Islet of Langerhans (tissue), 1 donor: ENCODE results near the gene PSPC1.
"Not testable (repeated sequence)": the region's sequence is repeated elsewhere in the genome, so short reads cannot be mapped to it uniquely, and the experiment has no call there.

ENCODE experiments used
- FAIRE-seq: peaks from one replicate; lab custom pipeline; 2011; peaks lifted over from hg19 to GRCh38; lab: Jason Lieb, UNC

The PSPC1 gene

DNA sequence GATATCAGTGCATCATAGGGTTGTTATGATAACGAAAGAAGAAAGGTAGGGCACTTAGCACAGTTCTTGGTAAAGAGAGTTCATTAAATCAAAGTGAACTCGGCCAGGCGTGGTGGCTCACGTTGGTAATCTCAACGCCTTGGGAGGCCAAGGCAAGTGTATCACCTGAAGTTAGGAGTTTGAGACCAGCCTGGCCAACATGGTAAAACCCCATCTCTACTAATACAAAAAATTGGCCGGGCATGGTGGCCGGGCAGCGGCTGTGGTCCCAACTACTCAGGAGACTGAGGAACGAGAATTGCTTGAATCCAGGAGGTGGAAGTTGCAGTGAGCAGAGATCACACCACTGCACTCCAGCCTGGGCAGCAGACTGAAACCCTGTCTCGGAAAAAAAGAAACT, 19.1 kb downstream of the PSPC1 start:
- no peak for FAIRE-seq

DNA sequence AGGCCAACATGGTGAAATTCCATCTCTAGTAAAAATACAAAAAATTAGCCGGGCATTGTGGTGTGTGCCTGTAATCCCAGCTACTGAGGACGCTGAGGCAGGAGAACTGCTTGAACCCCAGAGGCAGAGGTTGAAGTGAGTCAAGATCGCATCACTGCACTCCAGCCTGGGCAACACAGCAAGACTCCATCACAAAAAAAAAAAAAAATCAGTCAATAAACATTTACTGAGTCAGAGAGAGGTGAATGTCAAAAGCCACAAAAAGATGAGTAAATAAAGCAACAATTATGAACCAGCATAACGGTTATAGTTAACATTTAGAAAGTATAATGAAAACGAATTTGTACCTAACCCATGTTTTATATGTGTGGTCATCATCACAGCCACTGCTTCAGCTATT, 23.1 kb downstream of the PSPC1 start:
- FAIRE-seq, result no peak

DNA sequence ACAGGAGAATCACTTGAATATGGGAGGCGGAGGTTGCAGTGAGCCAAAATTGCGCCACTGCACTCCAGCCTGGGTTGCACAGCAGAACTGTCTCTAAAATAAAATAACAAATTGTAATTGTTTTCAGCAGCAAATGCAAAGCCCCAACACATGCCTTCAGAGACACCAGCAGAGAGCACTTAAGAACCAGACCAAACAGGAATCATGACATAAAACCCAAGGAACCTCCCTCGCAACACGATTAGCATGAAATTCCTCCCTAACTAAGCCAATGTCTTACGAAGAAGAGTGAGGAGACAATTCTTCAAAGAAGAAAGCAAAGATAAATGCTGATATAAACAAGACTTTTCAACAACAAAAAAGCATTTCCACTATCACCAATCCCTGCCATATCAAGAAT, 40.1 kb downstream of the PSPC1 start:
- no peak for FAIRE-seq

DNA sequence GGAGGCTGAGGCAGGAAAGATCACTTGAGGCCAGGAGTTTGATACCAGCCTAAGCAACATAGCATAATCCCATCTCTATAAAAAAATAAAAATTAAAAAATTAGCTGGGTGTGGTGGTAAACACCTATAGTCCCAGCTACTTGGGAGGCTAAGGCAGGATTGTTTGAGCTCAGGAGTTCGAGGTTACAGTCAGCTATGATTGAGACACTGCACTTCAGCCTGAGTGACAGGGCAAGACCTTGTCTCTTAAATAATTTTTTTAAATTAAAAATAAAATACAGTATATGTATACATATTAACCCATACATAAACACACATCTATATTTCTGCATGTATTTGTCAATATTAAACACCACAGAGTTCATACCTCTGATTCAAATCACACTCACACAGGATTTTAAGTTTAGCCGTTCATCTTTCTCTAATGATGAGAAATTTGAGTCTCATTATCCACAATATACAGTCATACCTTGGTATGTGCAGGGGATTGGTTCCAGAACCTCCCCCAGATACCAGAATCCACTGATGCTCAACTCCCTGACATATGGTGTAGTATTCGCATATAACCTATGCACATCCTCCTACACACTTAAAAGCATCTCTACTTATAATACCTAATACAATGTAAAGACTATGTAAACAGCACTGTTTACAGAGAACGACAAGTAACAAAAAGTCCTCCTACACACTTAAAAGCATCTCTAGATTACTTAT, 44.7 kb downstream of the PSPC1 start:
- no peak for FAIRE-seq

DNA sequence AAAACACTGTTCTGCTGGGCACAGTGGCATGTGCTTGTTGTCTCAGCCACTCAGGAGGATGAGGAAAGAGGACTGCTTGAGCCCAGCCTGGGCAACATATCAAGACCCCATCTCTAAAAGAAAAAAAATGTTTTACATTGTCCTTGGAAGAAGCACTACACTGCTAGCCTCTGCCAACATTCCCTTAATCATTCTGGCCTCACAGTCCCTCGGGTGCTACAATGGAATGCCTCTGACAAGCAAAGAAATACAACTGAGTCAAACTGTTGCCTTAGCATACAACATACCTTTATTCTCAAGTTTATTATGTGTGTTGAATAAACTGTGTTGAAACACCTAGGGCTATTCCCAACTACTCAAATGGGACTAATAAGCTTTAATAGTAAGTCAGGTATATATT, 56.1 kb downstream of the PSPC1 start:
- no peak for FAIRE-seq

DNA sequence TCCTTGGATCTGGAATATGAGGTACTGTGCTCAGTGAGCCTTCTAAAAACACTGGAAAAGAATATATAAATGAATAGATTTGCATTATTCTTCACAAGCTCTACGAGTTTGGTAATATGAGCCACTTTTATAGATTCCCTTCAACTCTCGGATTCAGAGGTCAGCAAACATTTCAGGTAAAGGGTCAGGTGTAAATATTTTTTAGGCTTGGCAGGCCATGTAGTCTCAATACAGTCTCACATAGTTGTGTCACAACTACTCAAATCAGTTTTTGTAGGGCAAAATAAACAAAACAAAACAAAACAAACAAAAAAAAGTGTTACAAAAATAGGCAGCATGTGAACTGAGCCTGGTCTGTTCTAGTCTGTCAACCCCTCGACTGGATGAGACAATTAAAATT, 57.4 kb downstream of the PSPC1 start:
- FAIRE-seq, result no peak

DNA sequence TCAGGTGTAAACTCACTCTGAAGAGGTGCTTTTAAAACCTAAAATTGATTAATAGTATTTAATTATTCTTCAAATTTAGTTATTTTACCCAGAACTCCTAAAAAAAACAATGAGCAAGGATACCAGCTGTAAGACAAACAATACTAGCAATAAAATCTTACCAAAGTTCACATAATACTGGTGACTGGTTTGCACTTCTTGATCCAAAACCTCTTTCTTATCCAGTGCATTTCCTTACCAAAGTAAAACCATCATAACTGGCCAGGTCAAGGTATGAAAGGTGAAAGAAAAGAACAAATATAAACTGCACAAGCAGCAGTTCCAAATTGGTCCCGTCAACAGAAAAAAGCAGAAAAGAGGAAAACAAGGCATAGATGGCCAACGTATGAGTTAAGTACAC, 62.7 kb downstream of the PSPC1 start:
- FAIRE-seq, result no peak

DNA sequence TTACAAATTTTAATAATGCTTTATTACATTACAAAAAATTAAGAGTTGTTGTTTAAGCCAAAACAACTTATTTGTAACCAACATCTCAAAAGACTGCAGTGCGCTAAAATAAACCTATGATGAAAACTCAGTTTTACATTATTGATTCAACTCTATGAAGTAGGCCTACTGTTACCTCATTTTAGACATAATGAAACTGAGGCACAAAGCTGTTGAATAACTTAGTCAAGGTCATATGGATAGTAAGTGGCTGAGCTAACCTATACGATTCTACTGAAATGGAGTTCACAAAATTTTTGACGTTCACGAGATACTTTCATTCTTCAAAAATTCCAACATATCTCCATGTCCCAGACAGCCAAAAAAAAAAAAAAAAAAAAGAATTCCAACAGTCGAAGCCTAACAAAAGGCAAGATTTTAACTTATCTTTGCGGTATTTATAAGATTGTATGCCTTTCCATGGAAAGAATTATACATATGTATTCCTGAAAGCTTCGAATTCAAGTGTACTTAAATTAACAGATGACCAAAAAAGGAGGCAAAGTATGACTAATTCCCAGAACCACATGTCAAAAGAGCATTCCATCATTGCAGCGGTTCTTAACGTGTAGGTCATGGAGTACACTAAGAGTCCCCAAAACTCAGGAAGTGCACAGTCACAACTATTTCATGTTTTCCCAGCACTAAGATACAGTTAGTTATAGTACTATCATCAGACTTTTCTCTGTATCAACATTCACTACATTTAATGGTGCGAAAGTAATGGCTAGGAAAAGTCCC, 69.4 kb downstream of the PSPC1 start:
- FAIRE-seq, result no peak

DNA sequence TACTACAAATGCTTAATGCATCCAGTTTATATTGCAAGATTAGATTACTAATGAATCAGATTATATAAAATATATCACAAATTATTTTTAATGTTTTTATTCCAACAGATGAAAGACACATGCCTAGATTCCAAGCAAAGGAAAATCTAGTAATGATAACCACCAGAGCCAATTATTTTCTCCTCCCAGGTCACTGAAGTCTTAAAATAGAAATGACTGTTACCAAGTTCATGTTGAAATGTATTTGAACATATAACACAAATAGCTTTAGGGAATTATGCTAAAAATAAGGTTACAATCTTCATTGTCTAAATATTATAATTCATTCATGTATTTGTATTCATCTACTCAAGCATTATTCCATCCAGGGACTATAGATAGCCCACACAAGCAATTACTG, 73.0 kb downstream of the PSPC1 start:
- peak; percentile 87 for FAIRE-seq

DNA sequence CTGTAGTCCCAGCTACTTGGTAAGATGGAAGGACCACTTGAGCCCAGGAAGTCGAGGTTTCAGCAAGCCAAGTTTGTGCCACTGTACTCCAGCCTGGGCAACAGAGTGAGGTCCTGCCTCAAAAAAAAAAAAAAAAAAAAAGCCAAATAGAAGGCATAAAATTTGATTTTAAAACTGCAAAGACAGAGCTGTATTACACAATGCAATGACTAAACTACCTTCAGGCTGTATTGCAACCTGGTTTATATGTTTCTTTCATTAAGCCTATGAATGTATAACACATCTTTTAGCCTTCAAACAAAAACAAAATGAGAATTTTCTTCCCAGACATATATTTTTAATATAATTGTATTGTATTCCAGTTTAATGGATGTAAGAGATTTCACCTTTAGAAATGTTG, 73.7 kb downstream of the PSPC1 start:
- peak; percentile 80 for FAIRE-seq

DNA sequence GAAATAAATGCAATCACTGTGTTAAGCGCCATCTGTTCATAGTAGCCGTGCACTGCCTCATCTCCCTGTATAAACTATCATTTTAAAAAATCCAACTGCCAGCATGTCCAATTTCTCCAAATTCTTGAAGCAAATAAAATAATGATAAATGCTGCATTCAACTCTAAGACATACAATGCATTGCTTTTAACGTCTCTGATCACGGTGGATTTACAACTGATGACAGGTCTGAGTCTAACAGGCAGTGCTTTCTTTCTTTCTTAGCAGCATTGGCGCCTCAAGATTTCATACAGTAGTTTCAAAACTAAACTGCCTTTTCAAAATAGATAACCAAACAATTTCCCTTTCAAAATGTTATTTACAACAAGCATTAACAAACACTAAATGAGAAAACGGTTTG, 78.5 kb downstream of the PSPC1 start:
- FAIRE-seq, result not testable (repeated sequence)

DNA sequence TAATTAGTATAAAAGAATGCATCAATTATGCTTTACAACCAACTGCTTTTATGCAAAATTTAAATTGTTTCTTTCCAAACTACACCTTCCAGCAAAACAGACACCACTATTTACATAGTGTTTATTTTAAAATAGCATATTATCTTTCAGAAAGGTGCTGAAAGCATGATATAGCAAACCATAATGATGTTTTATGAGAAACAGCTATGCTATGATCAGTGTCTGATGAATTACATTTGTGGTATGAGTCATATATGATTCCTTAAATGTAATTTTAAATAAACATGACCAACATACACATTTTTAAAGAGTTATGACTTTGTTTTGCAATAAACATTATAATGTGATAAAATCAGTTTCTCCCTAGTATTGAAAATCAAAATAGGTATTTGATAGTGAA, 81.1 kb downstream of the PSPC1 start:
- FAIRE-seq, result peak; percentile 81

DNA sequence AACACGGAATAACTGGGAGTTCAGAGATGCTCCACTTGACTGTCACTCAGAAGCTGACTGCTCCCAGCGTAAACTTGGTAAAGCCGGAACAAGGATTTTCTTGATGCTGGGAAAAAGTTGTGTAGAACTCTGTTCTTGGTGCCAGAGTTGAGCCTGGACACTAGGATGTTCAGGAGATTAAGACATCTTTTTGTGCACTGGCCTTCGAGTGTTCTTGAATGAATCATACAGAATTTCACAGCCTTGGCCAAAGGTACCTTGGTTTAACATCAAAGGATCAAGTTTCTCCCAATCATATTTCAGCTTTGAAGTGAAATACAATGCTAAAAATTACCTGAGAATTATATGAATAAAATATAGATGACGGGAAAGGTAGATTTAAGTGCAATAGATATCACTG, 81.8 kb downstream of the PSPC1 start:
- FAIRE-seq, result not testable (repeated sequence)

DNA sequence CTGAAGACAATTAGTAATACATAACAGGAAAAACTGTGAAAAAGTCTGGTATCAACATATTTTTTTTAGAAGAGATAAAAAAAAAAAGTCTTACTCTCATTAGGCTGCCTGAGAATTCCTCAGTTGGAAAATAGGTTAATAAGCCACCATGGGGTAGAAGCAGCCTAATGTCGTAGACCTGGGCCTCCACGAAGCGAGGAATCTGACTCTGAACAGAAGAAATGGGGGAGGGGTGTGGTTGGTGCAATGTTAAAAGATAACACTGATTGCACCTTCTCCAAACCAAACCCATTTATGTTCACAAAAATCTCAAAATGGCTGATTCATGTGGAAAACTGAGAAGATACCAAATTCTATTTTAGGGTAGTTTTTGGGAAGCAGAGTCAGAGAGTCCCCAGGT, 86.9 kb downstream of the PSPC1 start:
- FAIRE-seq, result no peak

DNA sequence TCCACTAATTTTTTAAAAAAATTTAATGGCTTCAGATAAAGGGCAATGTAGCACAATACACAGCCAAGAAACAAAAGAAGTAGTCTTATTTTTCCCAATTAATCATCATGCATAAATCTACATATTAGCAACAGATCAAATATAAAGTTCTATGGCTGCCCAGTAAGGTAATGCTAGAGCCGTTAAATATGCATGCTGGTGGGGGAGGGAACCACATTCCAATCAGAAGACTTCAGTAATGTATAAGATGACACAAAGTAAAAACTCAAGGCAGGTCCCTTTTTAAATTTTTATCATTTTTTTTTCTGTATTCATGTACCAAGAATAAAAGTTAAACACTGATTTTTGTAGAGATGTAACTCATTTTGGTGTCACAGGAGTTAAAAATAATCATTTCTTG, 87.3 kb downstream of the PSPC1 start:
- no peak for FAIRE-seq

DNA sequence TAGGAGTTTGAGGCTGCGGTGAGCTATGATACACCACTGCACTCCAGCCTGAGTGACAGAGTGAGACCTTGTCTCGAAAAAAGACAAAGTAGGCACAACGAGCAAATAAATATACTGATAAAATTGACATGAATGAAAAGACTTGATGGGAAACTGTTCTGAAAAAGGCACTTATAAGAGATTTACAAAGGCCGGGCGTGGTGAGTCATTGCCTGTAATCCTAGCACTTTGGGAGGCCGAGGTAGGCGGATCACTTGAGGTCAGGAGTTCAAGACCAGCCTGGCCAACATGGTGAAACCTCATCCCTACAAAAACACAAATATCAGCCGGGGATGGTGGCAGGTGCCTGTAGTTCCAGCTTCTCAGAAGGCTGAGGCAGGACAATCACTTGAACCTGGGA, 91.3 kb downstream of the PSPC1 start:
- FAIRE-seq, result not testable (repeated sequence)

DNA sequence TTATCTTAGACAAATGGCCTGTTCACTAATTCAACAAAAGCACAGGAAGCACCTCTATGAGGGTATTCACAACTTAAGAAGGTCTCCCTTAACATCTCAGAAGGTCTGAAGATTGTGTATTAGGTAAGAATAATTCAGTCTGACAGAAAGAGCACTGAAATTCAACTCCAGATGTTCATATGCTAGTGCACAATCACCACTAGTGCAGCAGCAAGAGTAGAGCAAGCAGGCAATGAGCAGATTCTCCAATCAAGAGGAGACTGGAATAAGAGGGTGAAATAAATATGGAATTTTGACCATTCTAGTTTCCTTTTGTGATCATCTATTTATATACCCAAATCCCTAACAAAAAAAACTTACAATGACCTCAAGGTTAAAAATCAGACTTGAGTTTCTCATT, 97.3 kb downstream of the PSPC1 start:
- FAIRE-seq, result no peak

DNA sequence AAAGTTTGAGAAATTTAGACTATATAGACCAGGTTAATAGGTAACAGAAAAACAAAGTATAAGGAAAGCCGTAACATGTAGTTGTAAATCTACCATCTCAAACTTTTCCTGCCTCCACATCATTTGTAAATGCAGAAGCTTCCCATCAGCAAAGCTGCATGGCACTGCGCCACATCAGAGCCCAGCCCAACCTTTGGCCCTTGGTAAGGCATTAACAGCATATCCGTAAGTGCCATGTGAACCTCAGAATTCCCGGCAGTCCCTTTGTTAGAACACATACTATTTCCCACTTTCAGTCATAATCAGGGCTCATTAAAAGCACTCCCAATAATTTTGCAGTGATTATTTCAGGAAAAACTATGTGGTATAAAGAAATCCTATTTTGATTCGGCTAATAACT, 97.7 kb downstream of the PSPC1 start:
- peak; percentile 88 for FAIRE-seq

DNA sequence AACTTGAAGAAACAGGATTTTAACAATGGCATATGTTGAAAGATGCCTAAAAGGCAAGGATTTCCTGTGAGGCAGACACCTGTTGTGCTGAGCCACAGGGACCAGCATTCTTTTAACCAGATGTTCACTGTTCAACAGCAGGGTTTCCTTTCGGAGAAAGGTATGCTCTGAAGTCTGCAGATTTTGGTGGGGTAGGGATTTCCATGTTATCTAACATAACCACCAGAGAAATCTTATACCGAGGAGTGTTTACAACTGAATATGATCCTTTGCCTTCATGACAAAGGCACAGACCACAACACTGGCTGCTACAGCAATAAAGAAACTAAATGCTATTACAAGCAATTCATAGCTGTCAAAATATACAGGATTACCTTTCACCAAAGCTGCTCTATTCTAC, 101.2 kb downstream of the PSPC1 start:
- FAIRE-seq, result no peak

DNA sequence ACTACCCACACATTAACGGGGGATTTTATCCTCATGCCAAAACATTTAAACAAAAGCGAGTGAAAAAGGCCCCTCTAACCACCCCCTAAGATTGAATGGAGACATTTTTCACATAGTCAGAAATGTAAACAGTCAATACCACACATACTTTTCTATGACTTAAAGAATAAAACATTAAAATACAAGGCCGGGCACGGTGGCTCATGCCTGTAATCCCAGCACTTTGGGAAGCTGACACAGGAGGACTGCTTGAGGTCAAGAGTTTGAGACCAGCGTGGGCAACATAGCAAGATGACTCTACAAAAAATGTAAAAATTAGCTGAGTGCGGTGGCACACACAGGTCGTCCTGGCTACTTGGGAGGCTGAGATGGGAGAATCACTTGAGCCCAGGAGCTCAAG, 102.0 kb downstream of the PSPC1 start:
- FAIRE-seq, result no peak

DNA sequence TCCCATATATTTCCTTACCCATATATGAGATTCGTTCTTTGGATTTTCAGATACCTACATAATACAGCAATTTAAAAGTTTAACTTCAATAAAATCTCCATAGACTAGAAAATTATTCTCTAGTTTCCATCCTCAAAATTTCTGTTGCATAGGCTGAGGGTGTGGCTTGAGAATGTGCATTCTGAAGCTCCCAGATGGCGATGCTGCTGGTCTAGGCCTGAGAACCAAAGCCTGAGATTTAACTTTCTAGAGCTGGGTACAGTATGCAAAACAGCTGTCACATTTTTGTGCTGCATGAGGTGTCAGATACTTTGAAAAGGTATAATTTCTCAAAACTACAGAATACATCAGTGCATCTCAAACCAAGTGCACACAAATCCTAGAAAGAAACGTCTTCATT, 106.6 kb downstream of the PSPC1 start:
- FAIRE-seq, result no peak

DNA sequence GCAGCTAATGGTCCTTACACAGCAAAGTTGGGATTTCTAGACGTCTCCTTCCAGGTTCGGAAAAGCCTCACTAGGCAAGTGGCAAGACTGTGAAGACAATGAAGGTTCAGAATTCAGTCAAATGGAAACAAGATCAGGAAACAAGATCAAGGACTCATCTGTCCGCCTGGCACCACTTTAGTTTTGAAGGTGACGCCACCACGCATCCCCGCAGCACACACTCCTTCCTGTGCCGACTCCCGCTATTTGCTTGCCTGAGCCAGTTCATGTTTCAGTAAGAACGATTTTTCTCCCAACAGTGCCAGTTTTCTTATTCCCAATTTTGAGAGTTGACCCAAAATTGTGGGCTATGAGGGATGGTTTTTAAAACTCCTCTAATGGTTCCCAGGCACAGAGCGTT, 107.8 kb downstream of the PSPC1 start:
- FAIRE-seq, result no peak

DNA sequence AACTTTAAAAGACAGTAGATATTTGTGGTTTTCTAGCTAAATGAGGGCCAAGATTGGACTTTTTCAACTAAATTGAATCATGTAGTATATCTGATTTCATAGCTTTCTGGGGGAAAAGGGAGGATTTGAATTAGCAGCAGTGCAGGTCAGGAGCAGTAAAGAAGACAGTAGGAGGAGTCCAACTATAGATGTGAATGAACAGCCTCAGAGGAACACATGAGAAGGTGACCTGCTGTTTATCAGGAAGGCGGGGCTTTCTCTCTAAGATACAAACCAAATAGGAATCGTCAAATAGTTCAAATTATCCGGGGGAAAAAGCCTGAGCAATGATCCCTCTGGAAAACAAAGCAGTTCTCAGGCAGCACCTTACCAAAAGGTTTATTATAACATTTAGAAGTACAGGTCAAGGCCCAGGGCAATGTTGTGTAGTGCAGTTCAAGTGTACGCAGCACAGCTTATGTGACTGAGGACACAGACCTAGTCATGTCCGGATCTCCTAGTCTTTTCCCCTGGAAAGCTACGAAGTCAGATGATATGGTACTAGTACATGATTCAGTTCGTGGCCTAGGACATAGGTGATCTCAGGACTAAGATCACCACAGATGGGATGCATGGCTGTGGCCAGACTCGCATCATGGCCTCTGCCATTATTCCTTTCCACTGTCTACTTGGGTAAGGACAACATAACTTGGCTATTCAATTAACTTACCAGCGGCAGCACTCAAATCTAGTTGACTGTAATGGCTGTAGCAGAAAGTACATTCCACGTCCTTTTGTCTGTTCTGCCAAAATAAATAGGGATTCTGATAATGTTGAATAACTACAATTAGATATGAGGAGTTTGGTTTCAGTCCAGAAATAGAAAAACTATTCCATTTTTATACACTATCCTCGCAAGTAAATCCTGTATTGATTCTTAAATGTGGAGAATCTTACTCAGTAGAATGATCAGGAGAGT, 109.0 kb downstream of the PSPC1 start:
- no peak for FAIRE-seq
